Sigmoid colon (tissue), 7 donors: ENCODE data around the gene SLC25A33. TPM values are rescaled to one million over a fixed set of nuclear protein-coding genes. Genes with fewer than 3 reads are reported as not detected.

Experiments
- DNase-seq: peaks from one replicate; pipeline ENCODE4 v3.0.0-alpha.2; 2019
- H3K27ac ChIP-seq, 4 donors: fragments of 200-600 bp; sonication (generic); one replicate each; pipeline ENCODE4 v1.5.1; 2016 to 2019; ENCODE audit warnings: mild to moderate bottlenecking in 1 of 4
- H3K27me3 ChIP-seq, 3 donors: fragments of 200-600 bp; sonication (generic); one replicate each; pipeline ENCODE4 v1.5.1; 2019; ENCODE audit warnings: mild to moderate bottlenecking in 1 of 3
- H3K36me3 ChIP-seq, 4 donors: fragments of 200-600 bp; sonication (generic); one replicate each; pipeline ENCODE4 v1.5.1; 2016 to 2019
- H3K4me1 ChIP-seq, 4 donors: fragments of 200-600 bp; sonication (generic); one replicate each; pipeline ENCODE4 v1.5.1; 2017 to 2019
- H3K4me3 ChIP-seq, 4 donors: fragments of 200-600 bp; sonication (generic); one replicate each; pipeline ENCODE4 v1.5.1; 2017 to 2019; ENCODE audit warnings: mild to moderate bottlenecking in 2 of 4, moderate library complexity in 1 of 4
- H3K9me3 ChIP-seq, 4 donors: fragments of 200-600 bp in 3 of 4; sonication (generic) in 3 of 4; one replicate each; pipeline versions ENCODE4 v1.5.1 to v1.6.1; 2013 to 2019
- CTCF ChIP-seq, 4 experiments: fragments of 450-650 bp in 3 of 4; fragments of 200-600 bp in 1 of 4; IDR thresholded peaks; one replicate each; pipeline ENCODE4 v1.5.1; 2016 to 2019; ENCODE audit warnings: antibody characterized with exemption in 4 of 4, mild to moderate bottlenecking in 3 of 4, moderate library complexity in 2 of 4
- EP300 ChIP-seq, 4 donors: sonication (generic); formaldehyde crosslinking; IDR thresholded peaks; one replicate each; pipeline ENCODE4 v1.6.1; 2017; ENCODE audit warnings: antibody characterized with exemption in 4 of 4
- POLR2A ChIP-seq, 2 donors: fragments of 450-650 bp; IDR thresholded peaks; one replicate each; pipeline ENCODE4 v1.6.1; 2016; ENCODE audit warnings: antibody characterized with exemption in 2 of 2, mild to moderate bottlenecking in 2 of 2, moderate library complexity in 2 of 2
- POLR2AphosphoS5 ChIP-seq, 4 donors: sonication (generic); formaldehyde crosslinking; IDR thresholded peaks; one replicate each; pipeline ENCODE4 v1.6.1; 2017; ENCODE audit warnings: antibody characterized with exemption in 4 of 4
- WGBS, 2 donors: extraction: QIAGEN DNeasy Blood & Tissue Kit; methylation state at CpG; one replicate each; pipeline ENCODE4 v1.1.7; 2013; 5-methylcytosine and 5-hydroxymethylcytosine counted together
- intact Hi-C: fragments of 100-400 bp; cut with DNase I; formaldehyde crosslinking; loops from one replicate; pipeline ENCODE4 v1.15.1; 2023
- polyA plus RNA-seq, 3 donors: library from polyadenylated mRNA; stranded (reverse); fragments of 200-250 nt; gene quantifications; one replicate each; pipeline ENCODE4 v1.2.3, GENCODE V29; 2013
- total RNA-seq, 4 donors: library from RNA; depleted of rRNA; stranded (reverse); fragments of >200 nt; gene quantifications; one replicate each; pipeline ENCODE4 v1.1.0, GENCODE V29; 2016
- donor health status: healthy with polysubstance abuse.
- donor health status: Bipolar disorder and iron deficiency.
- donor health status: healthy.

SLC25A33 gene
- total and polyA plus RNA-seq, 7 donors, result 3.9 to 16.6 (median 6.7) TPM

- peaks cover 0 to 10% (median 9%) of the 10 kb centered on the region in 4 donors for H3K4me1 ChIP-seq
- intact Hi-C loops, result loop anchor here (1.0 to 5.0 kb wide), 2 partner anchors 41 to 77 kb away; partner anchors contain the start of gene SLC25A33
- no peak overlapping the region for H3K4me3 ChIP-seq
- no peaks in the 10 kb centered on the region for H3K9me3 ChIP-seq
- TF ChIP-seq POLR2AphosphoS5 (IDR thresholded peaks at IDR 0.05), result no peak
- no peak for TF ChIP-seq POLR2A (IDR thresholded peaks at IDR 0.05)
- no peak for TF ChIP-seq CTCF (IDR thresholded peaks at IDR 0.05)
- no peak for TF ChIP-seq EP300 (IDR thresholded peaks at IDR 0.05)
- DNase-seq, result no peak
- H3K27ac ChIP-seq, result no peak overlapping the region
- 83 to 86% methylated on average over 8 of the region's 8 CpGs for WGBS, 2 donors
- H3K36me3 ChIP-seq, result no peaks in the 10 kb centered on the region
- H3K27me3 ChIP-seq, result no peaks in the 10 kb centered on the region
These were observed 43.4 kb upstream of the SLC25A33 start for GRCh38 chr1:9495854-9496374.

- Histone ChIP-seq H3K4me1 (no peaks in the 10 kb centered on the region), H3K27me3 (no peaks in the 10 kb centered on the region), H3K9me3 (no peaks in the 10 kb centered on the region), H3K4me3 (no peak overlapping the region), H3K27ac (no peak overlapping the region), H3K36me3 (no peaks in the 10 kb centered on the region)
- no peak for DNase-seq
- intact Hi-C loops, result no loop called here
- no peak for TF ChIP-seq POLR2A (IDR thresholded peaks at IDR 0.05)
- TF ChIP-seq POLR2AphosphoS5 (IDR thresholded peaks at IDR 0.05), result no peak
- TF ChIP-seq EP300 (IDR thresholded peaks at IDR 0.05), result no peak
- no peak for TF ChIP-seq CTCF (IDR thresholded peaks at IDR 0.05)
- 81 to 88% methylated on average over 17 of the region's 17 CpGs for WGBS, 2 donors
These were observed 38.2 kb upstream of the SLC25A33 start for GRCh38 chr1:9500756-9501754.

- TF ChIP-seq EP300 (IDR thresholded peaks at IDR 0.05), result no peak
- no peak for TF ChIP-seq POLR2A (IDR thresholded peaks at IDR 0.05)
- no peak for TF ChIP-seq CTCF (IDR thresholded peaks at IDR 0.05)
- no peak for TF ChIP-seq POLR2AphosphoS5 (IDR thresholded peaks at IDR 0.05)
- DNase-seq, result no peak
- WGBS, 2 donors, result 83% methylated on average over 18 of the region's 18 CpGs
- Histone ChIP-seq H3K27ac (no peak overlapping the region), H3K9me3 (no peaks in the 10 kb centered on the region), H3K4me3 (no peak overlapping the region), H3K36me3 (no peaks in the 10 kb centered on the region), H3K4me1 (no peaks in the 10 kb centered on the region), H3K27me3 (no peaks in the 10 kb centered on the region)
- intact Hi-C loops, result no loop called here
These were observed 36.1 kb upstream of the SLC25A33 start for GRCh38 chr1:9503001-9503675.

GRCh38 chr1:9505143-9505542 lies 34.1 kb upstream of the SLC25A33 start:
- Histone ChIP-seq H3K9me3 (no peaks in the 10 kb centered on the region), H3K27ac (no peak overlapping the region), H3K4me1 (no peaks in the 10 kb centered on the region), H3K36me3 (no peaks in the 10 kb centered on the region), H3K4me3 (no peak overlapping the region), H3K27me3 (no peaks in the 10 kb centered on the region)
- TF ChIP-seq CTCF (IDR thresholded peaks at IDR 0.05) (no peak), POLR2AphosphoS5 (IDR thresholded peaks at IDR 0.05) (no peak), EP300 (IDR thresholded peaks at IDR 0.05) (no peak), POLR2A (IDR thresholded peaks at IDR 0.05) (no peak)
- intact Hi-C loops, result no loop called here
- 90 to 93% methylated on average over 8 of the region's 8 CpGs for WGBS, 2 donors
- no peak for DNase-seq
